KMS-11 (cell line): ENCODE results near the gene TTC29.
"Not testable (repeated sequence)": the region's sequence is repeated elsewhere in the genome, so short reads cannot be mapped to it uniquely, and the experiment has no call there.

Experiments used
- H2AFZ ChIP-seq: fragments of 200-600 bp; sonication (generic); 2 replicates; pipeline ENCODE4 v1.6.1; 2016; ENCODE audit warnings: antibody characterized with exemption, mixed run types, low read depth
- H3K27ac ChIP-seq: fragments of 200-600 bp; sonication (generic); 2 replicates; pipeline ENCODE4 v1.6.1; 2016; ENCODE audit warnings: mild to moderate bottlenecking, mixed run types
- H3K27me3 ChIP-seq: fragments of 200-600 bp; sonication (generic); 2 replicates; pipeline ENCODE4 v1.6.1; 2017; ENCODE audit warnings: mild to moderate bottlenecking, low read depth, mixed run types, moderate library complexity; ENCODE audit not compliant: insufficient read depth
- H3K36me3 ChIP-seq: fragments of 200-600 bp; sonication (generic); 2 replicates; pipeline ENCODE4 v1.6.1; 2017; ENCODE audit warnings: mild to moderate bottlenecking, mixed run types; ENCODE audit not compliant: insufficient read depth
- H3K4me1 ChIP-seq: fragments of 200-600 bp; sonication (generic); 2 replicates; pipeline ENCODE4 v1.6.1; 2016; ENCODE audit warnings: mild to moderate bottlenecking, low read depth, mixed run types; ENCODE audit not compliant: poor library complexity, severe bottlenecking
- H3K4me2 ChIP-seq: fragments of 200-600 bp; sonication (generic); 2 replicates; pipeline ENCODE4 v1.7.0; 2016; ENCODE audit warnings: mild to moderate bottlenecking, mixed run types
- H3K4me3 ChIP-seq: fragments of 200-600 bp; sonication (generic); IDR thresholded peaks from 2 replicates; pipeline ENCODE4 v1.6.1; 2017; ENCODE audit warnings: low read depth, low read length, mixed read lengths; ENCODE audit not compliant: insufficient read depth
- H3K79me2 ChIP-seq: fragments of 200-600 bp; sonication (generic); 2 replicates; pipeline ENCODE4 v1.6.1; 2016; ENCODE audit warnings: low read depth, mixed run types; ENCODE audit not compliant: insufficient read depth
- H3K9ac ChIP-seq: fragments of 200-600 bp; sonication (generic); 2 replicates; pipeline ENCODE4 v1.6.1; 2016; ENCODE audit warnings: mild to moderate bottlenecking, mixed run types
- H4K20me1 ChIP-seq: fragments of 200-600 bp; sonication (generic); 2 replicates; pipeline ENCODE4 v1.6.1; 2016; ENCODE audit warnings: mild to moderate bottlenecking, mixed run types; ENCODE audit not compliant: insufficient read depth
- TF ChIP-seq, protein P1 (sequence below): fragments of 200-600 bp; sonication (generic); conservative IDR thresholded peaks from 2 replicates; pipeline ENCODE4 v1.6.1; 2017; ENCODE audit warnings: low read depth, mild to moderate bottlenecking, antibody characterized with exemption, low read length, moderate library complexity, mixed read lengths

TTC29 gene

DNA sequence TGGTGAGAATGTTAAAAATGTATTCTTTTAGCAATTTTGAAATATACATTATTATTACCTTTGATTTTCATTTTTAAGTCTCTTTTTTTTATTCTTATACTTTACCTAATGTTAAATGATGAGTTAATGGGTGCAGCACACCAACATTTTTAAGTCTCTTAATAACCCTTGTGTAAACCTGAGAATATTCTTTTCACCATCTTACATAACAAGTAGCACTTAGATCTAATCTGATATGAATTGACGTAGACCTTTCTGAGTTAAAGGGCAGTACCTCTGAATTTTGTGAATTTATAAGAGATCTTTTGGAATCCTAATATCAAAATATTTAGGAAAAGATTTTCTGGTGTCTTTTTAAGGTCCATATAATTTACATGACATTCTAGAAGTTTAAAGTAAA, 110.6 kb downstream of the TTC29 start:
- no peaks in the 10 kb centered on the region for H3K27me3 ChIP-seq
- no peaks in the 10 kb centered on the region for H3K79me2 ChIP-seq
- no peak overlapping the region for H3K9ac ChIP-seq
- H3K4me3 ChIP-seq, result no peak overlapping the region
- TF ChIP-seq, protein P1, sequence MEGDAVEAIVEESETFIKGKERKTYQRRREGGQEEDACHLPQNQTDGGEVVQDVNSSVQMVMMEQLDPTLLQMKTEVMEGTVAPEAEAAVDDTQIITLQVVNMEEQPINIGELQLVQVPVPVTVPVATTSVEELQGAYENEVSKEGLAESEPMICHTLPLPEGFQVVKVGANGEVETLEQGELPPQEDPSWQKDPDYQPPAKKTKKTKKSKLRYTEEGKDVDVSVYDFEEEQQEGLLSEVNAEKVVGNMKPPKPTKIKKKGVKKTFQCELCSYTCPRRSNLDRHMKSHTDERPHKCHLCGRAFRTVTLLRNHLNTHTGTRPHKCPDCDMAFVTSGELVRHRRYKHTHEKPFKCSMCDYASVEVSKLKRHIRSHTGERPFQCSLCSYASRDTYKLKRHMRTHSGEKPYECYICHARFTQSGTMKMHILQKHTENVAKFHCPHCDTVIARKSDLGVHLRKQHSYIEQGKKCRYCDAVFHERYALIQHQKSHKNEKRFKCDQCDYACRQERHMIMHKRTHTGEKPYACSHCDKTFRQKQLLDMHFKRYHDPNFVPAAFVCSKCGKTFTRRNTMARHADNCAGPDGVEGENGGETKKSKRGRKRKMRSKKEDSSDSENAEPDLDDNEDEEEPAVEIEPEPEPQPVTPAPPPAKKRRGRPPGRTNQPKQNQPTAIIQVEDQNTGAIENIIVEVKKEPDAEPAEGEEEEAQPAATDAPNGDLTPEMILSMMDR, result no peak
- no peaks in the 10 kb centered on the region for H3K4me1 ChIP-seq
- no peak overlapping the region for H3K27ac ChIP-seq
- no peak overlapping the region for H3K4me2 ChIP-seq
- H2AFZ ChIP-seq, result no peak overlapping the region
- no peaks in the 10 kb centered on the region; the same call in 1 of the 2 replicates for H4K20me1 ChIP-seq
- no peaks in the 10 kb centered on the region for H3K36me3 ChIP-seq

- Histone ChIP-seq H3K27me3 (no peaks in the 10 kb centered on the region), H3K4me3 (no peak overlapping the region), H3K4me2 (no peak overlapping the region), H3K79me2 (no peaks in the 10 kb centered on the region), H3K36me3 (no peaks in the 10 kb centered on the region), H3K4me1 (no peaks in the 10 kb centered on the region), H2AFZ (no peak overlapping the region), H3K27ac (no peak overlapping the region), H3K9ac (no peak overlapping the region), H4K20me1 (no peaks in the 10 kb centered on the region; the same call in 1 of the 2 replicates)
- TF ChIP-seq, protein P1, result no peak
These were observed 111.2 kb downstream of the TTC29 start for GRCh38 chr4:146834263-146835034.

- TF ChIP-seq, protein P1, result no peak
- no peak overlapping the region for H3K4me2 ChIP-seq
- no peak overlapping the region for H3K4me3 ChIP-seq
- H3K9ac ChIP-seq, result no peak overlapping the region
- no peaks in the 10 kb centered on the region for H3K27me3 ChIP-seq
- no peaks in the 10 kb centered on the region for H3K79me2 ChIP-seq
- no peaks in the 10 kb centered on the region; the same call in 1 of the 2 replicates for H4K20me1 ChIP-seq
- no peaks in the 10 kb centered on the region for H3K36me3 ChIP-seq
- no peak overlapping the region for H2AFZ ChIP-seq
- H3K27ac ChIP-seq, result no peak overlapping the region
- H3K4me1 ChIP-seq, result no peaks in the 10 kb centered on the region
These were observed 112.1 kb downstream of the TTC29 start for GRCh38 chr4:146833530-146833929.

- not testable (repeated sequence) for H2AFZ ChIP-seq, H3K4me3 ChIP-seq, H4K20me1 ChIP-seq, H3K9ac ChIP-seq, H3K4me2 ChIP-seq, H3K4me1 ChIP-seq, H3K27me3 ChIP-seq, H3K27ac ChIP-seq, H3K79me2 ChIP-seq, H3K36me3 ChIP-seq
These were observed 122.7 kb downstream of the TTC29 start for GRCh38 chr4:146822980-146823379.

DNA sequence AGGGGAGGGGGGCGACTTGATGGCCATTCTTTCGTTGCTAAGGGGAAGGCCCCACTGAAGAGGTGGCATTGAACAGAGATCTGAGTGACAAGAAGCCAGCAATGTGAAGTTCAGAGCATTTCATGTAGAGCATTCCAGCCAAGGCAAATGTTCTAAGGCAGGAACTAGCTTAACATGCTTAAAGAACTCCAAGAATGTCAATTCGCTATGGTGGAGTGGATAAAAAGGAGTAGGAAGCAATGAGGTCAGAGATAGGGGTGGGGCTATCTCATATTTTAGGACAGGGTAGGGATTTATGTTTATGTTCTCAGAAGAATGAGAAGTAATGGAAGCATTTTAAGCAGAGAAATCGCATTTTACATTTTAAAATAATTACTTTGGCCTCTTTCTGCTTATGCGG, 130.9 kb downstream of the TTC29 start:
- no peaks in the 10 kb centered on the region for H3K27me3 ChIP-seq
- H2AFZ ChIP-seq, result no peak overlapping the region
- H3K4me3 ChIP-seq, result no peak overlapping the region
- H3K4me1 ChIP-seq, result no peaks in the 10 kb centered on the region
- H3K9ac ChIP-seq, result no peak overlapping the region
- no peak overlapping the region for H3K27ac ChIP-seq
- no peaks in the 10 kb centered on the region for H3K36me3 ChIP-seq
- H4K20me1 ChIP-seq, result no peaks in the 10 kb centered on the region
- TF ChIP-seq, protein P1, result no peak
- no peaks in the 10 kb centered on the region for H3K79me2 ChIP-seq
- no peak overlapping the region for H3K4me2 ChIP-seq
